ENCODE measurements around the gene STK36. TPM values are rescaled to one million over a fixed set of nuclear protein-coding genes. Genes with fewer than 3 reads are reported as not detected.

STK36 gene
- total RNA-seq, 1 donor, result 25.7 TPM

GRCh38 chr2:218743068-218743467 lies 71.2 kb downstream of the STK36 start:
- peaks cover 45% of the 10 kb centered on the region for H3K36me3 ChIP-seq (ENCODE audit: insufficient read depth, low read length)
- H3K4me2 ChIP-seq (ENCODE audit: insufficient read depth, low read length), result no peak overlapping the region
- H4K20me1 ChIP-seq (ENCODE audit: insufficient read depth, low read length), result peaks cover 2% of the 10 kb centered on the region
- no peak overlapping the region for H2AFZ ChIP-seq (ENCODE audit: low read length)
- no peaks in the 10 kb centered on the region for H3K27me3 ChIP-seq (ENCODE audit: insufficient read depth, low read length)
- H3K4me3 ChIP-seq (ENCODE audit: insufficient read depth, low read length), result no peak overlapping the region
- no peaks in the 10 kb centered on the region for H3K4me1 ChIP-seq (ENCODE audit: insufficient read depth, low read length)
- TF ChIP-seq, protein P1, sequence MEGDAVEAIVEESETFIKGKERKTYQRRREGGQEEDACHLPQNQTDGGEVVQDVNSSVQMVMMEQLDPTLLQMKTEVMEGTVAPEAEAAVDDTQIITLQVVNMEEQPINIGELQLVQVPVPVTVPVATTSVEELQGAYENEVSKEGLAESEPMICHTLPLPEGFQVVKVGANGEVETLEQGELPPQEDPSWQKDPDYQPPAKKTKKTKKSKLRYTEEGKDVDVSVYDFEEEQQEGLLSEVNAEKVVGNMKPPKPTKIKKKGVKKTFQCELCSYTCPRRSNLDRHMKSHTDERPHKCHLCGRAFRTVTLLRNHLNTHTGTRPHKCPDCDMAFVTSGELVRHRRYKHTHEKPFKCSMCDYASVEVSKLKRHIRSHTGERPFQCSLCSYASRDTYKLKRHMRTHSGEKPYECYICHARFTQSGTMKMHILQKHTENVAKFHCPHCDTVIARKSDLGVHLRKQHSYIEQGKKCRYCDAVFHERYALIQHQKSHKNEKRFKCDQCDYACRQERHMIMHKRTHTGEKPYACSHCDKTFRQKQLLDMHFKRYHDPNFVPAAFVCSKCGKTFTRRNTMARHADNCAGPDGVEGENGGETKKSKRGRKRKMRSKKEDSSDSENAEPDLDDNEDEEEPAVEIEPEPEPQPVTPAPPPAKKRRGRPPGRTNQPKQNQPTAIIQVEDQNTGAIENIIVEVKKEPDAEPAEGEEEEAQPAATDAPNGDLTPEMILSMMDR (IDR thresholded peaks at IDR 0.05; ENCODE audit: extremely low read depth, low read depth, low read length), result no peak
- peaks cover 9% of the 10 kb centered on the region for H3K79me2 ChIP-seq (ENCODE audit: insufficient read depth, low read length)
- no peaks in the 10 kb centered on the region for H3K9me3 ChIP-seq (ENCODE audit: low read depth, low read length)
- no peak for DNase-seq (ENCODE audit: insufficient read length, low spot score, missing footprints)
- H3K27ac ChIP-seq (ENCODE audit: low read depth, low read length), result no peak overlapping the region

GRCh38 chr2:218744615-218745014 lies 72.7 kb downstream of the STK36 start:
- Histone ChIP-seq H3K4me1 (ENCODE audit: insufficient read depth, low read length) (no peaks in the 10 kb centered on the region), H3K36me3 (ENCODE audit: insufficient read depth, low read length) (peaks cover 46% of the 10 kb centered on the region), H3K27me3 (ENCODE audit: insufficient read depth, low read length) (no peaks in the 10 kb centered on the region), H3K27ac (ENCODE audit: low read depth, low read length) (no peak overlapping the region), H3K4me2 (ENCODE audit: insufficient read depth, low read length) (no peak overlapping the region), H3K4me3 (ENCODE audit: insufficient read depth, low read length) (no peak overlapping the region), H2AFZ (ENCODE audit: low read length) (no peak overlapping the region), H4K20me1 (ENCODE audit: insufficient read depth, low read length) (no peaks in the 10 kb centered on the region), H3K79me2 (ENCODE audit: insufficient read depth, low read length) (peaks cover 2% of the 10 kb centered on the region), H3K9me3 (ENCODE audit: low read depth, low read length) (no peaks in the 10 kb centered on the region)
- TF ChIP-seq, protein P1 (IDR thresholded peaks at IDR 0.05; ENCODE audit: extremely low read depth, low read depth, low read length), result no peak
- DNase-seq (ENCODE audit: insufficient read length, low spot score, missing footprints), result no peak

DNA sequence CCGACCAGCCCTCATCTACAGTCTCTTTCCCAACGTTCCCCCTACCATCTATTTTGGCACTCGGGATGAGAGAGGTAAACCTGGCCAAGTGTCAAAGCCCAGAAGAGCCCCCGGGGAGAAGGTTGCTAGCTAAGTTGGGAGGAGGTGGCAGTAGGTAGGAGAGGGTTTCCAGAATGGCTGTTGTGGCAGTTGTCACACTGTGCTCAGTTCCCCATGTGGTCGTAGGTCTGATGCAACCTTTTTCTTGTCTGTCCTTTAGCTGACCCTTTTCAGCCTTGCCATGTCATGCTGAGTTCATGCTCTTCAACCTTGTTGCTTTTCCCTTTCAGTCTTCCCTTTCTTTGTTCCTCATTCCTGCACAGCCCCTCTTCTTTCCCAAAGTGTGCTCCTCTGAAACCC lies 73.3 kb downstream of the STK36 start:
- no peak overlapping the region for H2AFZ ChIP-seq (ENCODE audit: low read length)
- no peaks in the 10 kb centered on the region for H3K79me2 ChIP-seq (ENCODE audit: insufficient read depth, low read length)
- H3K27me3 ChIP-seq (ENCODE audit: insufficient read depth, low read length), result no peaks in the 10 kb centered on the region
- TF ChIP-seq, protein P1 (IDR thresholded peaks at IDR 0.05; ENCODE audit: extremely low read depth, low read depth, low read length), result no peak
- H3K27ac ChIP-seq (ENCODE audit: low read depth, low read length), result no peak overlapping the region
- H3K9me3 ChIP-seq (ENCODE audit: low read depth, low read length), result no peaks in the 10 kb centered on the region
- H3K4me1 ChIP-seq (ENCODE audit: insufficient read depth, low read length), result no peaks in the 10 kb centered on the region
- H4K20me1 ChIP-seq (ENCODE audit: insufficient read depth, low read length), result no peaks in the 10 kb centered on the region
- no peak for DNase-seq (ENCODE audit: insufficient read length, low spot score, missing footprints)
- peaks cover 47% of the 10 kb centered on the region for H3K36me3 ChIP-seq (ENCODE audit: insufficient read depth, low read length)
- no peak overlapping the region for H3K4me2 ChIP-seq (ENCODE audit: insufficient read depth, low read length)
- H3K4me3 ChIP-seq (ENCODE audit: insufficient read depth, low read length), result no peak overlapping the region

DNA sequence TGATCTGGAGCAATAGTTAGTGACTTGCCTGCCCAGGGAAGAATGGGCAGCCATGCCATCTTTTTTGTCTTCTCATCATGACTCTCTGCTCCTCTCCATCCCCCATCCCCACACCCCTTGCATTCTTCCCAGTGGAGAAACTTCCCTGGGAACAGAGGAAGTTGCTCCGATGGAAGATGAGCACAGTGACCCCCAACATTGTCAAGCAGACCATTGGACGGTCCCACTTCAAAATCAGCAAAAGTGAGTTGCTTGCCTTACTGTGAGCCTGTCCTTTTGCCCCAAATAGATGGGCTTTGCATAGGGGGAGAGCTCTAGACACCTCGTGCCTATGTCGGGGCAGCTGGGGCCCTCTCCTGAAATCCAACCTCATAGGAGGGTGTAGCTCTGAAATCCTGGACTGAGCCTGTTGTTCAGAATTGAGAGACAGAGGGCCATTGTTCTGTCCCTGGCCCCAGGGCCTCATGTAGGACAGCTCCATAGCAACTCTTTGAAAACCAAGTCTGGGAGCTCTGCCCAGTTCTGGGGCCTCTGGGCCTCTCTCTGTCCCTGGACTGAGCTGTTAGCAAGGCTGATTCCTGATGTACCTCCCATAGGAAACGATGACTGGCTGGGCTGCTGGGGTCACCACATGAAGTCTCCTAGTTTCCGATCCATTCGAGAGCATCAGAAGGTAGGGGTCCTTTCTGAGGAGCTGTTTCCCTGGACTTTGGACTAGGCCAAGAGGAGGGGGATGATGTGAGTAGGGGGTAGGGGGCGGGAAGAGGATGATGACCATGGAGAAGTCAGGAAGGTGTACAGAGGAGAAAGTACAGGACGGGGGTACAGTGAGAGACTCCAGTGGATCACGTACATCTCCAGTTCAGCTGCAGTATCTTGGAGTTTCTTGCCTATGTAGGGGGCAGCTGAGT lies 73.9 kb downstream of the STK36 start:
- Histone ChIP-seq H3K36me3 (ENCODE audit: insufficient read depth, low read length) (peaks cover 48% of the 10 kb centered on the region), H3K4me3 (ENCODE audit: insufficient read depth, low read length) (no peak overlapping the region), H3K9me3 (ENCODE audit: low read depth, low read length) (no peaks in the 10 kb centered on the region), H3K4me2 (ENCODE audit: insufficient read depth, low read length) (no peak overlapping the region), H2AFZ (ENCODE audit: low read length) (no peak overlapping the region), H4K20me1 (ENCODE audit: insufficient read depth, low read length) (no peaks in the 10 kb centered on the region), H3K27me3 (ENCODE audit: insufficient read depth, low read length) (no peaks in the 10 kb centered on the region), H3K27ac (ENCODE audit: low read depth, low read length) (no peak overlapping the region), H3K4me1 (ENCODE audit: insufficient read depth, low read length) (no peaks in the 10 kb centered on the region), H3K79me2 (ENCODE audit: insufficient read depth, low read length) (no peaks in the 10 kb centered on the region)
- TF ChIP-seq, protein P1 (IDR thresholded peaks at IDR 0.05; ENCODE audit: extremely low read depth, low read depth, low read length), result no peak
- peak; percentile 35 for DNase-seq (ENCODE audit: insufficient read length, low spot score, missing footprints)

Measured in osteoblast (primary cell).